ENCODE measurements around the gene ABITRAM. TPM values are rescaled to one million over a fixed set of nuclear protein-coding genes. Genes with fewer than 3 reads are reported as not detected.

ABITRAM gene
- total and polyA plus RNA-seq, 2 of the 13 experiments (the other 11 are each of a cell fraction or from before 2014, with no cell fraction given): 10.2 to 21.6 TPM

GRCh38 chr9:108889649-108890067, 44.5 kb upstream of the ABITRAM start (continued):
- TF ChIP-seq ELF4 (CRISPR knock-in tag; IDR thresholded peaks at IDR 0.05; ENCODE audit: borderline replicate concordance) (no peak), ATF1 (CRISPR knock-in tag; IDR thresholded peaks at IDR 0.05) (peak; percentile 51; the same call in 1 of the 2 replicates), SIX1 (CRISPR knock-in tag; IDR thresholded peaks at IDR 0.05; ENCODE audit: borderline replicate concordance) (no peak), HNRNPH1 (optimal IDR thresholded peaks at IDR 0.05; ENCODE audit: low read depth, low read length) (no peak), MIER3 (CRISPR knock-in tag; IDR thresholded peaks at IDR 0.05; ENCODE audit: borderline replicate concordance) (no peak; the same call in 1 of the 2 replicates), WIZ (CRISPR knock-in tag; IDR thresholded peaks at IDR 0.05) (no peak), TBL1XR1 (IDR thresholded peaks at IDR 0.05; ENCODE audit: borderline replicate concordance, low read length, partially characterized antibody) (no peak), XRCC5 (optimal IDR thresholded peaks at IDR 0.05; ENCODE audit: low read length) (no peak), AGO1 (IDR thresholded peaks at IDR 0.05; ENCODE audit: low read depth, low read length, poor library complexity, severe bottlenecking) (no peak), MXD4 (CRISPR knock-in tag; IDR thresholded peaks at IDR 0.05) (no peak), ZSCAN9 (CRISPR knock-in tag; IDR thresholded peaks at IDR 0.05; ENCODE audit: borderline replicate concordance) (no peak), TCF12 (IDR thresholded peaks at IDR 0.05) (no peak), TCF12 (CRISPR knock-in tag; IDR thresholded peaks at IDR 0.05) (no peak), CTCF (CRISPR knock-in tag; IDR thresholded peaks at IDR 0.05) (peak; percentile 76), SP5 (CRISPR knock-in tag; IDR thresholded peaks at IDR 0.05; ENCODE audit: borderline replicate concordance, low read depth) (peak; percentile 42; the same call in 1 of the 2 replicates)
- TF ChIP-seq, protein P1, sequence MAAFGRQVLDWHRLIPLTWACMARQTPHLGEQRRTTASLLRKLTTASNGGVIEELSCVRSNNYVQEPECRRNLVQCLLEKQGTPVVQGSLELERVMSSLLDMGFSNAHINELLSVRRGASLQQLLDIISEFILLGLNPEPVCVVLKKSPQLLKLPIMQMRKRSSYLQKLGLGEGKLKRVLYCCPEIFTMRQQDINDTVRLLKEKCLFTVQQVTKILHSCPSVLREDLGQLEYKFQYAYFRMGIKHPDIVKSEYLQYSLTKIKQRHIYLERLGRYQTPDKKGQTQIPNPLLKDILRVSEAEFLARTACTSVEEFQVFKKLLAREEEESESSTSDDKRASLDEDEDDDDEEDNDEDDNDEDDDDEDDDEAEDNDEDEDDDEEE (CRISPR knock-in tag; IDR thresholded peaks at IDR 0.05): no peak
- TF ChIP-seq, protein P2, sequence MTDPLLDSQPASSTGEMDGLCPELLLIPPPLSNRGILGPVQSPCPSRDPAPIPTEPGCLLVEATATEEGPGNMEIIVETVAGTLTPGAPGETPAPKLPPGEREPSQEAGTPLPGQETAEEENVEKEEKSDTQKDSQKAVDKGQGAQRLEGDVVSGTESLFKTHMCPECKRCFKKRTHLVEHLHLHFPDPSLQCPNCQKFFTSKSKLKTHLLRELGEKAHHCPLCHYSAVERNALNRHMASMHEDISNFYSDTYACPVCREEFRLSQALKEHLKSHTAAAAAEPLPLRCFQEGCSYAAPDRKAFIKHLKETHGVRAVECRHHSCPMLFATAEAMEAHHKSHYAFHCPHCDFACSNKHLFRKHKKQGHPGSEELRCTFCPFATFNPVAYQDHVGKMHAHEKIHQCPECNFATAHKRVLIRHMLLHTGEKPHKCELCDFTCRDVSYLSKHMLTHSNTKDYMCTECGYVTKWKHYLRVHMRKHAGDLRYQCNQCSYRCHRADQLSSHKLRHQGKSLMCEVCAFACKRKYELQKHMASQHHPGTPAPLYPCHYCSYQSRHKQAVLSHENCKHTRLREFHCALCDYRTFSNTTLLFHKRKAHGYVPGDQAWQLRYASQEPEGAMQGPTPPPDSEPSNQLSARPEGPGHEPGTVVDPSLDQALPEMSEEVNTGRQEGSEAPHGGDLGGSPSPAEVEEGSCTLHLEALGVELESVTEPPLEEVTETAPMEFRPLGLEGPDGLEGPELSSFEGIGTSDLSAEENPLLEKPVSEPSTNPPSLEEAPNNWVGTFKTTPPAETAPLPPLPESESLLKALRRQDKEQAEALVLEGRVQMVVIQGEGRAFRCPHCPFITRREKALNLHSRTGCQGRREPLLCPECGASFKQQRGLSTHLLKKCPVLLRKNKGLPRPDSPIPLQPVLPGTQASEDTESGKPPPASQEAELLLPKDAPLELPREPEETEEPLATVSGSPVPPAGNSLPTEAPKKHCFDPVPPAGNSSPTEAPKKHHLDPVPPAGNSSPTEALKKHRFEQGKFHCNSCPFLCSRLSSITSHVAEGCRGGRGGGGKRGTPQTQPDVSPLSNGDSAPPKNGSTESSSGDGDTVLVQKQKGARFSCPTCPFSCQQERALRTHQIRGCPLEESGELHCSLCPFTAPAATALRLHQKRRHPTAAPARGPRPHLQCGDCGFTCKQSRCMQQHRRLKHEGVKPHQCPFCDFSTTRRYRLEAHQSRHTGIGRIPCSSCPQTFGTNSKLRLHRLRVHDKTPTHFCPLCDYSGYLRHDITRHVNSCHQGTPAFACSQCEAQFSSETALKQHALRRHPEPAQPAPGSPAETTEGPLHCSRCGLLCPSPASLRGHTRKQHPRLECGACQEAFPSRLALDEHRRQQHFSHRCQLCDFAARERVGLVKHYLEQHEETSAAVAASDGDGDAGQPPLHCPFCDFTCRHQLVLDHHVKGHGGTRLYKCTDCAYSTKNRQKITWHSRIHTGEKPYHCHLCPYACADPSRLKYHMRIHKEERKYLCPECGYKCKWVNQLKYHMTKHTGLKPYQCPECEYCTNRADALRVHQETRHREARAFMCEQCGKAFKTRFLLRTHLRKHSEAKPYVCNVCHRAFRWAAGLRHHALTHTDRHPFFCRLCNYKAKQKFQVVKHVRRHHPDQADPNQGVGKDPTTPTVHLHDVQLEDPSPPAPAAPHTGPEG (CRISPR knock-in tag; IDR thresholded peaks at IDR 0.05): no peak
- TF ChIP-seq, protein P3, sequence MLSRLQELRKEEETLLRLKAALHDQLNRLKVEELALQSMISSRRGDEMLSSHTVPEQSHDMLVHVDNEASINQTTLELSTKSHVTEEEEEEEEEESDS (CRISPR knock-in tag; IDR thresholded peaks at IDR 0.05; ENCODE audit: borderline replicate concordance): no peak
- TF ChIP-seq, protein P4, sequence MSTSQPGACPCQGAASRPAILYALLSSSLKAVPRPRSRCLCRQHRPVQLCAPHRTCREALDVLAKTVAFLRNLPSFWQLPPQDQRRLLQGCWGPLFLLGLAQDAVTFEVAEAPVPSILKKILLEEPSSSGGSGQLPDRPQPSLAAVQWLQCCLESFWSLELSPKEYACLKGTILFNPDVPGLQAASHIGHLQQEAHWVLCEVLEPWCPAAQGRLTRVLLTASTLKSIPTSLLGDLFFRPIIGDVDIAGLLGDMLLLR (CRISPR knock-in tag; IDR thresholded peaks at IDR 0.05): no peak
